Thyroid gland (tissue), 4 donors: ENCODE measurements around the gene POLR3K. TPM values are rescaled to one million over a fixed set of nuclear protein-coding genes. Genes with fewer than 3 reads are reported as not detected.

Experiments
- DNase-seq, 2 donors: peaks; one replicate each; pipeline ENCODE4 v3.0.0-alpha.2; 2019
- H3K27ac ChIP-seq, 3 donors: fragments of 200-600 bp; sonication (generic); 1 replicate in 2 of 3; 2 replicates in 1 of 3; pipeline ENCODE4 v1.5.1; 2016 to 2019; ENCODE audit warnings: mild to moderate bottlenecking in 1 of 3, moderate library complexity in 1 of 3
- H3K27me3 ChIP-seq: fragments of 200-600 bp; sonication (generic); one replicate; pipeline ENCODE4 v1.5.1; 2019
- H3K36me3 ChIP-seq, 2 donors: fragments of 200-600 bp; sonication (generic); one replicate each; pipeline ENCODE4 v1.5.1; 2016 to 2019
- H3K4me1 ChIP-seq, 2 donors: fragments of 200-600 bp; sonication (generic); one replicate each; pipeline ENCODE4 v1.5.1; 2017 to 2019
- H3K4me3 ChIP-seq, 3 donors: fragments of 200-600 bp; sonication (generic); replicated peaks in 1 of 3; 1 replicate in 2 of 3; 2 replicates in 1 of 3; pipeline ENCODE4 v1.5.1; 2016; ENCODE audit warnings: mild to moderate bottlenecking in 1 of 3
- H3K9me3 ChIP-seq: fragments of 200-600 bp; sonication (generic); one replicate; pipeline ENCODE4 v1.5.1; 2017
- POLR2A ChIP-seq, 2 donors: fragments of 450-650 bp; IDR thresholded peaks; one replicate each; pipeline ENCODE4 v1.6.1; 2017; ENCODE audit warnings: antibody characterized with exemption in 2 of 2, mild to moderate bottlenecking in 2 of 2, moderate library complexity in 1 of 2
- WGBS, 2 donors: methylation state at CpG; one replicate each; pipeline ENCODE4 v1.1.5; 2017; 5-methylcytosine and 5-hydroxymethylcytosine counted together
- intact Hi-C: fragments of 100-400 bp; cut with DNase I; formaldehyde crosslinking; loops from one replicate; pipeline ENCODE4 v1.15.1; 2023
- total RNA-seq, 4 donors: library from RNA; depleted of rRNA; stranded (reverse); fragments of >200 nt; gene quantifications; one replicate each; pipeline ENCODE4 v1.2.3, GENCODE V29; 2016
- TF ChIP-seq, protein P1 (sequence below), 6 experiments: fragments of 200-600 bp in 3 of 6; fragments of 450-650 bp in 3 of 6; sonication (generic) in 3 of 6; IDR thresholded peaks; one replicate each; pipeline ENCODE4 v1.5.1; 2016 to 2019; ENCODE audit warnings: antibody characterized with exemption in 6 of 6, mild to moderate bottlenecking in 2 of 6, inconsistent platforms in 1 of 6, moderate library complexity in 1 of 6

The POLR3K gene
- total RNA-seq, 4 donors from 2014 or later, result 3.5 to 6.7 (median 4.6) TPM

- peaks cover 26 to 37% of the 10 kb centered on the region in 2 donors for H3K36me3 ChIP-seq
- no peaks in the 10 kb centered on the region for H3K9me3 ChIP-seq
- no peak overlapping the region for H3K4me3 ChIP-seq
- intact Hi-C loops, result no loop called here
- peak; percentile 96 to 97 for DNase-seq
- 0% methylated on average over 1 to 5 of the region's 7 CpGs for WGBS, 2 donors
- H3K27me3 ChIP-seq, result no peaks in the 10 kb centered on the region
- TF ChIP-seq, protein P1, sequence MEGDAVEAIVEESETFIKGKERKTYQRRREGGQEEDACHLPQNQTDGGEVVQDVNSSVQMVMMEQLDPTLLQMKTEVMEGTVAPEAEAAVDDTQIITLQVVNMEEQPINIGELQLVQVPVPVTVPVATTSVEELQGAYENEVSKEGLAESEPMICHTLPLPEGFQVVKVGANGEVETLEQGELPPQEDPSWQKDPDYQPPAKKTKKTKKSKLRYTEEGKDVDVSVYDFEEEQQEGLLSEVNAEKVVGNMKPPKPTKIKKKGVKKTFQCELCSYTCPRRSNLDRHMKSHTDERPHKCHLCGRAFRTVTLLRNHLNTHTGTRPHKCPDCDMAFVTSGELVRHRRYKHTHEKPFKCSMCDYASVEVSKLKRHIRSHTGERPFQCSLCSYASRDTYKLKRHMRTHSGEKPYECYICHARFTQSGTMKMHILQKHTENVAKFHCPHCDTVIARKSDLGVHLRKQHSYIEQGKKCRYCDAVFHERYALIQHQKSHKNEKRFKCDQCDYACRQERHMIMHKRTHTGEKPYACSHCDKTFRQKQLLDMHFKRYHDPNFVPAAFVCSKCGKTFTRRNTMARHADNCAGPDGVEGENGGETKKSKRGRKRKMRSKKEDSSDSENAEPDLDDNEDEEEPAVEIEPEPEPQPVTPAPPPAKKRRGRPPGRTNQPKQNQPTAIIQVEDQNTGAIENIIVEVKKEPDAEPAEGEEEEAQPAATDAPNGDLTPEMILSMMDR (IDR thresholded peaks at IDR 0.05), result peak in 1 of 6 experiments; percentile 8
- peak in 1 of 2 donors; percentile 71 for TF ChIP-seq POLR2A (IDR thresholded peaks at IDR 0.05)
- H3K4me1 ChIP-seq, result peaks cover 38 to 43% of the 10 kb centered on the region in 2 donors
- H3K27ac ChIP-seq, result peak overlapping the region; percentile 63 to 93 (median 88)
These were observed 31.5 kb upstream of the POLR3K start for GRCh38 chr16:84718-85406.

DNA sequence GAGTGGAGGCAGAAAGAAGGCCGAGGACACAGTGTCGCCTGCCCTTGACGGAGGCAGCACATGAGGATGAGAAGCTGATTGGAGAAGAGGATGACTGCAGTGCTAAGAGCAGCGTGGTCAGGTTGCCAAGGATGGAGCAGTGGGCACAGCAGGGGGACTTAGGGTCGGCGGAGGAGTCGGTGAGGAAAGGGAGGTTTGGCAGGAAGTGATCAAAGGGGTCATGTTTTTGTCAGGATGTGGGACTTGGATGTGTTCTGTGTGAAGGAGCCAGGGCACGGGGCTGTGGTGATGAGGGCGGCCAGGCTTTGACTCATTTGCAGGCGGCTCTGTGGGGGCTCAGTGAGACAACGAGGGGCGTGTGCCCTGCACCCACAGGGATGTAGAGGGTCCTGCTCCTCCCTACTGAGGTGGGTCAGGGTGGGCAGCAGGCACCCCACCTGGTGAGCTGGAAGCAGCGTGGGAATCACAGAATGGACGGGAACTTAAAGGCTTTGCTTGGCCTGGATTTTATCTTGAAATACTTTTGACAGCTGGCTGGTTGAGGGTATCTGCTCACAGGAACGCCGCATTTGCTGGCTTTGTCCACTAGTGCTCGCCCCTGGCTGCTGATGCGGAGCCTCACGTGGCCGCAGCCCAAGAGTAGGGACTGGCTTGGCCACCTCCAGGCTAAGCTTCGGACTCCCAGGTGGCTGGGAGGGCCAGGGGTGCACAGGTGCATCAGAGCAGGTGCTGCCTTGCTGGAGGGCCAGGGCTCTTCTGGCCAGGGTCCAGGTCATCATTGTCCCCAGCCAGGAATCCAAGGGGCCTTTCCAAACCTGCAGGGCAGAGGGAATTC is 30.6 kb upstream of the POLR3K start:
- peaks cover 20 to 34% of the 10 kb centered on the region in 2 donors for H3K36me3 ChIP-seq
- no peaks in the 10 kb centered on the region for H3K27me3 ChIP-seq
- H3K4me1 ChIP-seq, result peaks cover 39 to 45% of the 10 kb centered on the region in 2 donors
- 42 to 48% methylated on average over 18 to 21 of the region's 21 CpGs for WGBS, 2 donors
- intact Hi-C loops, result no loop called here
- H3K4me3 ChIP-seq, result no peak overlapping the region
- peak; percentile 94 for DNase-seq
- no peak for TF ChIP-seq POLR2A (IDR thresholded peaks at IDR 0.05)
- TF ChIP-seq, protein P1 (IDR thresholded peaks at IDR 0.05), result peak in 5 of 6 experiments; percentile 11 to 58 (median 23)
- no peaks in the 10 kb centered on the region for H3K9me3 ChIP-seq
- H3K27ac ChIP-seq, result peak overlapping the region; percentile 63 to 93 (median 88)

- no peak overlapping the region for H3K4me3 ChIP-seq
- no peaks in the 10 kb centered on the region for H3K27me3 ChIP-seq
- peaks cover 16 to 28% of the 10 kb centered on the region in 2 donors for H3K36me3 ChIP-seq
- intact Hi-C loops, result no loop called here
- TF ChIP-seq, protein P1 (IDR thresholded peaks at IDR 0.05), result no peak
- TF ChIP-seq POLR2A (IDR thresholded peaks at IDR 0.05), result no peak
- H3K9me3 ChIP-seq, result no peaks in the 10 kb centered on the region
- WGBS, 2 donors, result 97% methylated on average over 16 to 25 of the region's 31 CpGs
- peak overlapping the region; percentile 63 to 93 (median 88) for H3K27ac ChIP-seq
- DNase-seq, result no peak
- H3K4me1 ChIP-seq, result peaks cover 45 to 50% of the 10 kb centered on the region in 2 donors
These were observed 29.7 kb upstream of the POLR3K start for GRCh38 chr16:83060-83603.

DNA sequence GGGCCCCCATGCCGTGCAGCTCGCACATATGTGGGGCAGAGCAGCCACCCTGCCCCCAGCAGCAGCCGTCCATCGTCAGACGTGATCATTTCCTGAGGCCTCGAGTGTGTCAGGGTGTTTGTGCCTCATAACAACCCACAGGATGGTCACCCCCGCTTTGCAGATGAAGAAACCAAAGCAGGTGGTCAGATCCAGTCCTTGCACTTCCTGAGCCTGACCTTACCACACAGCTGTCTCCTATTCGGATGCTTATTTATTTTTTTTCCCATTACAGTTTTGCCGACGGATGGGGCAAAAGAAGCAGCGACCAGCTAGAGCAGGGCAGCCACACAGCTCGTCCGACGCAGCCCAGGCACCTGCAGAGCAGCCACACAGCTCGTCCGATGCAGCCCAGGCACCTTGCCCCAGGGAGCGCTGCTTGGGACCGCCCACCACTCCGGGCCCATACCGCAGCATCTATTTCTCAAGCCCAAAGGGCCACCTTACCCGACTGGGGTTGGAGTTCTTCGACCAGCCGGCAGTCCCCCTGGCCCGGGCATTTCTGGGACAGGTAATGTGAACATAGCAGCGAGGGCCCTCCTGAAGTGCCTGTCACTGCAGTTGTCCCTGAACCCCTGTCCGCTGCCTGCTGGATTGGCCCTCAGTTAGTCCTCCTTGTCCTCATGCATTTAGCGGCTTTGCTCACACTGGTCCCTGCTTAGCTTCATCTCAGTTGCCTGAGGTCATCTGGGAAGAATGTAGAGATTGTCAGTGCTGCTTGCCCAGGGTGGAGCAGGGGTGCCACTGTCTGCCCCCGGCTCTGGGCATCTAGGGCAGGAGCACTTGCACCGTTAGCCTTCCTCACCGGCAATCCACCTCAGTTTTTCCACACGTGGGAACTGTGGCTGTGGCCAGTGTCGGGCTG is 26.0 kb upstream of the POLR3K start:
- Histone ChIP-seq H3K9me3 (no peaks in the 10 kb centered on the region), H3K27me3 (no peaks in the 10 kb centered on the region), H3K4me3 (peak overlapping the region in 1 of 3 donors; percentile 66), H3K4me1 (peaks cover 52 to 58% of the 10 kb centered on the region in 2 donors), H3K27ac (peak overlapping the region in 2 of 3 donors; percentile 88 to 92), H3K36me3 (peaks cover 0 to 6% of the 10 kb centered on the region in 2 donors)
- TF ChIP-seq POLR2A (IDR thresholded peaks at IDR 0.05), result no peak
- TF ChIP-seq, protein P1 (IDR thresholded peaks at IDR 0.05), result no peak
- no peak for DNase-seq
- 77 to 86% methylated on average over 27 to 28 of the region's 32 CpGs for WGBS, 2 donors
- intact Hi-C loops, result no loop called here
